KMS-11 (cell line): ENCODE results near the gene MCM3AP.

Experiments
- H2AFZ ChIP-seq: fragments of 200-600 bp; sonication (generic); 2 replicates; pipeline ENCODE4 v1.6.1; 2016; ENCODE audit warnings: antibody characterized with exemption, mixed run types, low read depth
- H3K27ac ChIP-seq: fragments of 200-600 bp; sonication (generic); 2 replicates; pipeline ENCODE4 v1.6.1; 2016; ENCODE audit warnings: mild to moderate bottlenecking, mixed run types
- H3K27me3 ChIP-seq: fragments of 200-600 bp; sonication (generic); 2 replicates; pipeline ENCODE4 v1.6.1; 2017; ENCODE audit warnings: mild to moderate bottlenecking, low read depth, mixed run types, moderate library complexity; ENCODE audit not compliant: insufficient read depth
- H3K36me3 ChIP-seq: fragments of 200-600 bp; sonication (generic); 2 replicates; pipeline ENCODE4 v1.6.1; 2017; ENCODE audit warnings: mild to moderate bottlenecking, mixed run types; ENCODE audit not compliant: insufficient read depth
- H3K4me1 ChIP-seq: fragments of 200-600 bp; sonication (generic); 2 replicates; pipeline ENCODE4 v1.6.1; 2016; ENCODE audit warnings: mild to moderate bottlenecking, low read depth, mixed run types; ENCODE audit not compliant: poor library complexity, severe bottlenecking
- H3K4me2 ChIP-seq: fragments of 200-600 bp; sonication (generic); 2 replicates; pipeline ENCODE4 v1.7.0; 2016; ENCODE audit warnings: mild to moderate bottlenecking, mixed run types
- H3K4me3 ChIP-seq: fragments of 200-600 bp; sonication (generic); IDR thresholded peaks from 2 replicates; pipeline ENCODE4 v1.6.1; 2017; ENCODE audit warnings: low read depth, low read length, mixed read lengths; ENCODE audit not compliant: insufficient read depth
- H3K79me2 ChIP-seq: fragments of 200-600 bp; sonication (generic); 2 replicates; pipeline ENCODE4 v1.6.1; 2016; ENCODE audit warnings: low read depth, mixed run types; ENCODE audit not compliant: insufficient read depth
- H3K9ac ChIP-seq: fragments of 200-600 bp; sonication (generic); 2 replicates; pipeline ENCODE4 v1.6.1; 2016; ENCODE audit warnings: mild to moderate bottlenecking, mixed run types
- H4K20me1 ChIP-seq: fragments of 200-600 bp; sonication (generic); 2 replicates; pipeline ENCODE4 v1.6.1; 2016; ENCODE audit warnings: mild to moderate bottlenecking, mixed run types; ENCODE audit not compliant: insufficient read depth
- TF ChIP-seq, protein P1 (sequence below): fragments of 200-600 bp; sonication (generic); conservative IDR thresholded peaks from 2 replicates; pipeline ENCODE4 v1.6.1; 2017; ENCODE audit warnings: low read depth, mild to moderate bottlenecking, antibody characterized with exemption, low read length, moderate library complexity, mixed read lengths

MCM3AP gene

DNA sequence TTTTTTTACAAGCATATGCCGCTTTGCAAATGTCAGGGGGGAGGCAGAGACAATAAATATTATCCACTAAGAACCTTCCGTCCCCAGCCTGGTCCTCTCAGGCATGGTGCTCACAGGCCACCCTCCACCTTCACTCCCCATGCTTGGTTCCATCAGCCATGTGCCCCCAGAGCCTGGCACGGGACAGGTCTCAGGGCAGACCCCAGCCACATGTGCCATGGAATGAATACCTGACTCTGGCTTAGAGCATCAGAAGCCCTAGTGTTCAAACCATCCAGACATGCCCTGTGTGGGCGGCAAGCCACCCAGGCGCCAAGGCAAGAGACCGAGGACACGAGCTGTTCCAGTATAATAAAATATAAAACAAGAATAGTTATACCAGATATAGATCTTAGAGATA lies 62.2 kb downstream of the MCM3AP start:
- H3K36me3 ChIP-seq, result peaks cover 4% of the 10 kb centered on the region; the same call in 1 of the 2 replicates
- no peaks in the 10 kb centered on the region for H3K27me3 ChIP-seq
- H4K20me1 ChIP-seq, result 0 out of 2 replicates have a peak, but pooled peaks cover 15% of the 10 kb centered on the region
- no peak overlapping the region for H3K27ac ChIP-seq
- TF ChIP-seq, protein P1, sequence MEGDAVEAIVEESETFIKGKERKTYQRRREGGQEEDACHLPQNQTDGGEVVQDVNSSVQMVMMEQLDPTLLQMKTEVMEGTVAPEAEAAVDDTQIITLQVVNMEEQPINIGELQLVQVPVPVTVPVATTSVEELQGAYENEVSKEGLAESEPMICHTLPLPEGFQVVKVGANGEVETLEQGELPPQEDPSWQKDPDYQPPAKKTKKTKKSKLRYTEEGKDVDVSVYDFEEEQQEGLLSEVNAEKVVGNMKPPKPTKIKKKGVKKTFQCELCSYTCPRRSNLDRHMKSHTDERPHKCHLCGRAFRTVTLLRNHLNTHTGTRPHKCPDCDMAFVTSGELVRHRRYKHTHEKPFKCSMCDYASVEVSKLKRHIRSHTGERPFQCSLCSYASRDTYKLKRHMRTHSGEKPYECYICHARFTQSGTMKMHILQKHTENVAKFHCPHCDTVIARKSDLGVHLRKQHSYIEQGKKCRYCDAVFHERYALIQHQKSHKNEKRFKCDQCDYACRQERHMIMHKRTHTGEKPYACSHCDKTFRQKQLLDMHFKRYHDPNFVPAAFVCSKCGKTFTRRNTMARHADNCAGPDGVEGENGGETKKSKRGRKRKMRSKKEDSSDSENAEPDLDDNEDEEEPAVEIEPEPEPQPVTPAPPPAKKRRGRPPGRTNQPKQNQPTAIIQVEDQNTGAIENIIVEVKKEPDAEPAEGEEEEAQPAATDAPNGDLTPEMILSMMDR, result no peak
- H3K4me2 ChIP-seq, result no peak overlapping the region
- H3K9ac ChIP-seq, result no peak overlapping the region
- no peak overlapping the region for H3K4me3 ChIP-seq
- H3K4me1 ChIP-seq, result peaks cover 21% of the 10 kb centered on the region
- no peak overlapping the region for H2AFZ ChIP-seq
- H3K79me2 ChIP-seq, result peaks cover 63% of the 10 kb centered on the region

DNA sequence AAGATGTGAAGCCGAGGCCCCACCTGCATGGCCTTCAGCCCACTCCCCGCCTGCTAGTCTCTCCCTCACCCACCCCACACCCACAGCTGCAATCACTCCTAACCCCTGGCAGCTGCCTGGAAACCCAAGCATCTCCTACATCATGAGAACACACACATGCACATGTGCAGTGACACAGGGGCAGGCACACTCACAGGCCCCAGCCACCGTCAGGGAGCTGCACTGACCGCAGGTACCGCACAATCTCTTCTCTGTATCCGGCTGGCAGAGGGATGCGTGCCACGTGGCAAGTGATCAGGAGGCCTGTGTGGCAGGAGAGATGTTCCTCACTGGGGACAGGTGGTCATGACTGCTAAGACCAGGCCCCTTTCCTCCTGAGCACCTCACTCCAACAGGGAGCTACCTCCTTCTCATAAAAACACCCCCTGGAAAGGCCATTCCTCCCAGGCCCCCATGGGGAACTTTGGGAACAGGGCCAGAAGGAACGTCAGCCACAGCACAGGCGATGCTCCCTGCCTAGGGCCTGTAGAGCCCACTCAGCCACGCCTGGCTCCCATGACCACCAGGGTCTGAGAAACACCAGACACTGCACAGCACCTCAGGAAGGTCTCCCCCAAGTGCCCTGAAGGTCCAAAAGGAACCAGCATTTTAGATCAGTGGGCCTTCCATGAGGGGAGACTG lies 62.8 kb downstream of the MCM3AP start:
- Histone ChIP-seq H3K4me3 (no peak overlapping the region), H3K4me1 (peaks cover 21% of the 10 kb centered on the region), H3K9ac (no peak overlapping the region), H3K27me3 (no peaks in the 10 kb centered on the region), H3K4me2 (no peak overlapping the region), H4K20me1 (0 out of 2 replicates have a peak, but pooled peaks cover 15% of the 10 kb centered on the region), H3K36me3 (peaks cover 4% of the 10 kb centered on the region; the same call in 1 of the 2 replicates), H3K27ac (no peak overlapping the region), H2AFZ (no peak overlapping the region), H3K79me2 (peaks cover 56% of the 10 kb centered on the region)
- TF ChIP-seq, protein P1, result no peak

DNA sequence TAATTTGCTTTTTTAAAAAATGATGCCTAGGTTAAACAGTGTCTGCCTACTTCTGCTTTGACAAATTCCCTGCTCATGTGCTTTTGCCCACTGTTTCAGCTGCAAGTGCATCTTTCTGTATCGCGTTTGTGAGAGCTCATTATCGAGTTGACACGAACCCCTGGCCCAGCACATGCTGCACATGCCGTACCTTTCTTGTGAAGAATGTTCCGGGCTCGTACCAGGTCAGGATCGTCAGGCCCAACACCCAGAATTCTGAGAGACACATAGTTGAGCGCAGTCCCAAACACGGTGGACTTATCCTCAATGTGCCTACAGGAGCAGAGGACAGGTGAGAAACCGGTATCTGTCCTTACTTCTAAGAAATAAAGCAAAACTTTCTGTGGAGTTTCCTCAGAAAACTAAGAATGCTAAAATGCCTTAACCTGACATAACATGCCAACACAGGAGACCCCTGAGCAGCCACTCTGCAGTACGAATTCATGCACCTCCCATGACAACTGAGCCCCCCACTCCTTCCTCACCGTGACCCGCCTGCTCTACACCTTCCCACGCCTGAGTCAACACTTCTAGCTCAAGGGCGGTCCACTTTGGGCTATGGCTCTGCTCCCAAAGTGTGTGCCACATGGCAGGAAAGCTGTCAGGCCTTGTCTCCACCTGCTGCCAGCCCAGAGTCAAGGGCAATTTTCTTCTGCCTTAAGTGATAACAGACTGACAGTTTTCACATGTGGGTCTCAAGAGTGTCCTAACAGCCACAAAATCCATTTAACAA lies 63.6 kb downstream of the MCM3AP start:
- Histone ChIP-seq H3K79me2 (peaks cover 49% of the 10 kb centered on the region), H3K4me2 (no peak overlapping the region)

DNA sequence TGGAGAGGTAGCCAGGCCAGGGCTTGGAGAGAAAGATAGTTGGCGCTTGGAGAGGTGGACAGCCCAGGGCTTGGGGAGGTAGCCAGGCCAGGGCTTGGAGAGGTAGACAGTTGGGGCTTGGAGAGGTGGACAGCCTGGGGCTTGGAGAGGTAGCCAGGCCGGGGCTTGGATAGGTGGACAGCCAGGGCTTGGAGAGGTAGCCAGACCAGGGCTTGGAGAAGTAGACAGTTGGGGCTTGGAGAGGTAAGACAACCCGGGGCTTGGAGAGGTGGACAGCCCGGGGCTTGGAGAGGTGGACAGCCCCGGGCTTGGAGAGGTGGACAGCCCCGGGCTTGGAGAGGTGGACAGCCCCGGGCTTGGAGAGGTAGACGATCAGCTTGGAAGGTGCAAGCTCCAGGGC lies 64.6 kb downstream of the MCM3AP start:
- no peaks in the 10 kb centered on the region for H3K27me3 ChIP-seq
- H3K27ac ChIP-seq, result no peak overlapping the region
- H2AFZ ChIP-seq, result no peak overlapping the region
- H3K4me2 ChIP-seq, result no peak overlapping the region
- H3K9ac ChIP-seq, result no peak overlapping the region
- 0 out of 2 replicates have a peak, but pooled peaks cover 3% of the 10 kb centered on the region for H4K20me1 ChIP-seq
- H3K4me3 ChIP-seq, result no peak overlapping the region
- TF ChIP-seq, protein P1, result no peak
- H3K36me3 ChIP-seq, result peaks cover 4% of the 10 kb centered on the region; the same call in 1 of the 2 replicates
- peaks cover 39% of the 10 kb centered on the region for H3K79me2 ChIP-seq
- H3K4me1 ChIP-seq, result peaks cover 11% of the 10 kb centered on the region

More for the DNA sequence above, 63.6 kb downstream of the MCM3AP start:
- Histone ChIP-seq H3K9ac (no peak overlapping the region), H4K20me1 (0 out of 2 replicates have a peak, but pooled peaks cover 13% of the 10 kb centered on the region), H3K27me3 (no peaks in the 10 kb centered on the region), H3K36me3 (peaks cover 4% of the 10 kb centered on the region; the same call in 1 of the 2 replicates), H2AFZ (no peak overlapping the region), H3K27ac (no peak overlapping the region), H3K4me3 (no peak overlapping the region), H3K4me1 (peaks cover 21% of the 10 kb centered on the region)
- TF ChIP-seq, protein P1, result no peak
